Mammary epithelial cell (primary cell): ENCODE results near the gene ACOT7.

Experiments
- CTCF ChIP-seq, 2 donors: IDR thresholded peaks in 1 of 2; conservative IDR thresholded peaks in 1 of 2; 2 replicates each; pipeline ENCODE4 v1.5.1; 2011 to 2012; ENCODE audit warnings: inconsistent platforms in 2 of 2, low read length in 2 of 2, mild to moderate bottlenecking in 2 of 2, control low read depth in 1 of 2, low read depth in 1 of 2; ENCODE audit not compliant: insufficient read depth in 1 of 2; ENCODE audit errors: extremely low read depth in 1 of 2
- EZH2 ChIP-seq: IDR thresholded peaks from 2 replicates; pipeline ENCODE4 v1.6.1; 2012; ENCODE audit warnings: low read length, inconsistent platforms, borderline replicate concordance

- TF ChIP-seq CTCF (conservative IDR thresholded peaks at IDR 0.05 in 1 of 2, IDR thresholded peaks at IDR 0.05 in 1 of 2; ENCODE audit: extremely low read depth in 1 of 2, insufficient read depth in 1 of 2, low read depth in 1 of 2, low read length in 2 of 2) (no peak), EZH2 (no peak)
These were observed 126.9 kb downstream of the ACOT7 start for GRCh38 chr1:6266641-6267040.
